HT1080 (cell line): ENCODE results near the gene SLC5A3. TPM values are rescaled to one million over a fixed set of nuclear protein-coding genes. Genes with fewer than 3 reads are reported as not detected.

Experiments used
- DNase-seq: peaks from one replicate; pipeline ENCODE4 v3.0.0-alpha.2; 2015; ENCODE audit warnings: low read depth
- polyA plus RNA-seq, 2 experiments: library from polyadenylated mRNA; depleted of rRNA; stranded (reverse); fragments of >200 nt; gene quantifications; 2 replicates each; pipeline ENCODE4 v1.2.3, GENCODE V29; 2015
- total RNA-seq: library from RNA; depleted of rRNA; stranded (reverse); fragments of >200 nt; shearing (Covaris generic); gene quantifications from 2 replicates; pipeline ENCODE4 v1.2.3, GENCODE V29; 2014; rRNA removed

SLC5A3 gene
- total RNA-seq: 9.2 and 12.2 TPM in 2 replicates
- 3.9 and 5.9 TPM in 2 replicates for polyA plus RNA-seq (2015; cell fraction: cytosol; rRNA removed)
- 18.7 and 24.9 TPM in 2 replicates for polyA plus RNA-seq (2015; cell fraction: nucleus; rRNA removed)

- DNase-seq: peak; percentile 67
These were observed at the start of gene SLC5A3, which contains the start of gene MRPS6 for GRCh38 chr21:34073032-34073748. TSS of gene SLC5A3 (plus strand) at chr21:34073578. CDS start at chr21:34095199, 21,621 bp downstream. TSS of gene MRPS6 (plus strand) at chr21:34073578. CDS start at chr21:34073701, 123 bp downstream.

- DNase-seq: no peak
These were observed 49.5 kb upstream of the SLC5A3 start for GRCh38 chr21:34023691-34024373.

GRCh38 chr21:34024374-34024693, 49.0 kb upstream of the SLC5A3 start:
- DNase-seq: no peak

GRCh38 chr21:34027721-34028461, 45.5 kb upstream of the SLC5A3 start:
- no peak for DNase-seq

GRCh38 chr21:34029743-34030528, 43.4 kb upstream of the SLC5A3 start:
- peak; percentile 91 for DNase-seq

- no peak for DNase-seq
These were observed 41.5 kb upstream of the SLC5A3 start for GRCh38 chr21:34031835-34032370.

- no peak for DNase-seq
These were observed 38.9 kb upstream of the SLC5A3 start for GRCh38 chr21:34034369-34035014.

- DNase-seq: no peak
These were observed 37.6 kb upstream of the SLC5A3 start for GRCh38 chr21:34035619-34036354.

GRCh38 chr21:34037009-34037795, 36.2 kb upstream of the SLC5A3 start:
- DNase-seq: peak; percentile 81

GRCh38 chr21:34039678-34040382, 33.5 kb upstream of the SLC5A3 start:
- DNase-seq: no peak

- DNase-seq: no peak
These were observed 30.6 kb upstream of the SLC5A3 start for GRCh38 chr21:34042735-34043134.

GRCh38 chr21:34043333-34043732, 30.0 kb upstream of the SLC5A3 start:
- DNase-seq: no peak

- no peak for DNase-seq
These were observed 26.5 kb upstream of the SLC5A3 start for GRCh38 chr21:34046917-34047316.

GRCh38 chr21:34047835-34048234, 25.5 kb upstream of the SLC5A3 start:
- DNase-seq: no peak

GRCh38 chr21:34052171-34052570, 21.2 kb upstream of the SLC5A3 start:
- DNase-seq: no peak

GRCh38 chr21:34054259-34054658, 19.1 kb upstream of the SLC5A3 start:
- no peak for DNase-seq

GRCh38 chr21:34055615-34056014, 17.8 kb upstream of the SLC5A3 start:
- no peak for DNase-seq

- DNase-seq: peak; percentile 57
These were observed 11.4 kb upstream of the SLC5A3 start for GRCh38 chr21:34061983-34062382.
